Measurements from ENCODE around the gene GTF3C4. TPM values are rescaled to one million over a fixed set of nuclear protein-coding genes. Genes with fewer than 3 reads are reported as not detected.
"Not testable (repeated sequence)": the region's sequence is repeated elsewhere in the genome, so short reads cannot be mapped to it uniquely, and the experiment has no call there.

The GTF3C4 gene
- total RNA-seq, 1 donor from 2014 or later: 41.9 TPM

- DNase-seq (ENCODE audit: low read depth, low spot score): no peak
- Mint-ChIP-seq H3K27ac (ENCODE audit: unreplicated experiment) (no peak overlapping the region), H3K27me3 (ENCODE audit: low read depth) (peaks cover 10% of the 10 kb centered on the region), H3K4me3 (no peak overlapping the region), H3K4me1 (no peaks in the 10 kb centered on the region), H3K9me3 (peaks cover 3% of the 10 kb centered on the region), H3K36me3 (ENCODE audit: low read depth) (no peaks in the 10 kb centered on the region)
- no peak for TF ChIP-seq CTCF (conservative IDR thresholded peaks at IDR 0.05)
Measured at GRCh38 chr9:132716007-132716406, 45.7 kb downstream of the GTF3C4 start.

GRCh38 chr9:132717326-132717945 is 47.2 kb downstream of the GTF3C4 start:
- no peak for DNase-seq (ENCODE audit: low read depth, low spot score)
- TF ChIP-seq CTCF (conservative IDR thresholded peaks at IDR 0.05): no peak
- no peak overlapping the region for H3K27ac Mint-ChIP-seq (ENCODE audit: unreplicated experiment)
- no peaks in the 10 kb centered on the region for H3K36me3 Mint-ChIP-seq (ENCODE audit: low read depth)
- H3K4me1 Mint-ChIP-seq: no peaks in the 10 kb centered on the region
- H3K9me3 Mint-ChIP-seq: peaks cover 3% of the 10 kb centered on the region
- no peak overlapping the region for H3K4me3 Mint-ChIP-seq
- peaks cover 10% of the 10 kb centered on the region for H3K27me3 Mint-ChIP-seq (ENCODE audit: low read depth)

GRCh38 chr9:132718381-132718928 is 48.2 kb downstream of the GTF3C4 start:
- H3K4me1 Mint-ChIP-seq; H3K9me3 Mint-ChIP-seq; H3K27me3 Mint-ChIP-seq (ENCODE audit: low read depth); H3K27ac Mint-ChIP-seq (ENCODE audit: unreplicated experiment); H3K36me3 Mint-ChIP-seq (ENCODE audit: low read depth); DNase-seq (ENCODE audit: low read depth, low spot score); H3K4me3 Mint-ChIP-seq: not testable (repeated sequence)

GRCh38 chr9:132721661-132722060 is 51.4 kb downstream of the GTF3C4 start:
- DNase-seq (ENCODE audit: low read depth, low spot score): no peak
- peaks cover 10% of the 10 kb centered on the region for H3K27me3 Mint-ChIP-seq (ENCODE audit: low read depth)
- H3K9me3 Mint-ChIP-seq: no peaks in the 10 kb centered on the region
- H3K4me3 Mint-ChIP-seq: no peak overlapping the region
- no peak for TF ChIP-seq CTCF (conservative IDR thresholded peaks at IDR 0.05)
- H3K36me3 Mint-ChIP-seq (ENCODE audit: low read depth): no peaks in the 10 kb centered on the region
- peaks cover 3% of the 10 kb centered on the region for H3K4me1 Mint-ChIP-seq
- no peak overlapping the region for H3K27ac Mint-ChIP-seq (ENCODE audit: unreplicated experiment)

GRCh38 chr9:132722564-132723065 is 52.4 kb downstream of the GTF3C4 start:
- Mint-ChIP-seq H3K9me3 (no peaks in the 10 kb centered on the region), H3K27ac (ENCODE audit: unreplicated experiment) (no peak overlapping the region), H3K4me3 (no peak overlapping the region), H3K36me3 (ENCODE audit: low read depth) (no peaks in the 10 kb centered on the region), H3K4me1 (peaks cover 9% of the 10 kb centered on the region), H3K27me3 (ENCODE audit: low read depth) (peaks cover 10% of the 10 kb centered on the region)
- no peak for TF ChIP-seq CTCF (conservative IDR thresholded peaks at IDR 0.05)
- DNase-seq (ENCODE audit: low read depth, low spot score): no peak

- Mint-ChIP-seq H3K36me3 (ENCODE audit: low read depth) (no peaks in the 10 kb centered on the region), H3K27ac (ENCODE audit: unreplicated experiment) (no peak overlapping the region), H3K27me3 (ENCODE audit: low read depth) (no peaks in the 10 kb centered on the region), H3K4me3 (no peak overlapping the region), H3K9me3 (no peaks in the 10 kb centered on the region), H3K4me1 (peaks cover 9% of the 10 kb centered on the region)
- TF ChIP-seq CTCF (conservative IDR thresholded peaks at IDR 0.05): no peak
- DNase-seq (ENCODE audit: low read depth, low spot score): no peak
Measured at GRCh38 chr9:132723809-132724208, 53.5 kb downstream of the GTF3C4 start.
